Activated naive CD4-positive, alpha-beta T cell treated with anti-CD3 and anti-CD28 coated beads, Interleukin-2, amount 50 U/mL, for 16 hours (primary cell): ENCODE data around the gene CDRT15L2.
"Not testable (repeated sequence)": the region's sequence is repeated elsewhere in the genome, so short reads cannot be mapped to it uniquely, and the experiment has no call there.

Experiments used
- DNase-seq: peaks from one replicate; pipeline ENCODE4 v3.0.0-alpha.2; 2020

Gene CDRT15L2

GRCh38 chr17:20583891-20584577, 4.5 kb downstream of the CDRT15L2 start:
- not testable (repeated sequence) for DNase-seq

GRCh38 chr17:20588744-20589453, 9.4 kb downstream of the CDRT15L2 start:
- not testable (repeated sequence) for DNase-seq

GRCh38 chr17:20589454-20589810, 9.9 kb downstream of the CDRT15L2 start:
- not testable (repeated sequence) for DNase-seq

GRCh38 chr17:20591040-20591439, 11.5 kb downstream of the CDRT15L2 start:
- not testable (repeated sequence) for DNase-seq

GRCh38 chr17:20605568-20605967, 26.0 kb downstream of the CDRT15L2 start:
- DNase-seq = not testable (repeated sequence)

GRCh38 chr17:20609490-20609889, 30.0 kb downstream of the CDRT15L2 start:
- DNase-seq = not testable (repeated sequence)

GRCh38 chr17:20611309-20611708, 31.8 kb downstream of the CDRT15L2 start:
- no peak for DNase-seq

GRCh38 chr17:20612635-20613034, 33.1 kb downstream of the CDRT15L2 start:
- DNase-seq = no peak

GRCh38 chr17:20613248-20613647, 33.7 kb downstream of the CDRT15L2 start:
- no peak for DNase-seq

- no peak for DNase-seq
Observed at GRCh38 chr17:20613905-20614304, 34.4 kb downstream of the CDRT15L2 start.

- not testable (repeated sequence) for DNase-seq
Observed at GRCh38 chr17:20615461-20615860, 35.9 kb downstream of the CDRT15L2 start.
